GM21381 (cell line): ENCODE data around the gene LPCAT4.
"Not testable (repeated sequence)": the region's sequence is repeated elsewhere in the genome, so short reads cannot be mapped to it uniquely, and the experiment has no call there.

Experiments used
- ATAC-seq: cut with Tn5 transposase; IDR thresholded peaks from one replicate; pipeline ENCODE4 v1.9.1; 2021; ENCODE audit warnings: mild to moderate bottlenecking, moderate library complexity; ENCODE audit not compliant: unreplicated experiment

Gene LPCAT4

GRCh38 chr15:34364041-34364440, 3.0 kb downstream of the LPCAT4 start:
- ATAC-seq, result no peak

GRCh38 chr15:34362047-34362773, 4.8 kb downstream of the LPCAT4 start:
- no peak for ATAC-seq

- no peak for ATAC-seq
These were observed 5.7 kb downstream of the LPCAT4 start for GRCh38 chr15:34361278-34361677.

DNA sequence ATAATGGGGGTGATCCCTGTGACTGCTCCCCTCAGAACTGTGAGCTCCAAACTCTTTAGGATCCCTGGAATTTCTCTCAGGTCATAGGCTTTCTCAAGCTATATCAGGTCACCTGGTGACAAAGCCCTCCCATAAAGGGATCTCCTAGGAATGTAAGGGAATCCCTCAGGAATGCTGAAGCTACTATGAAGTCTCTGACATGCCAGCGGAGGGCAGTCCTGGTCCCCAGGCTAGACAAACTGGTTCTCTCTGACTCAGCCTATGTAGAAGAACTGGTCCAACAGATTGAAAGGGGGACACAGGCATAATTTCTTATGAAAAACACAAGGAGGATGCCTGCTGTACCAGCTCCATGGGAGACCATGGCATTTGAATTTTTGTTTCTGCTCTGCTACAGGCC, 6.7 kb downstream of the LPCAT4 start:
- no peak for ATAC-seq

GRCh38 chr15:34359416-34359815, 7.6 kb downstream of the LPCAT4 start:
- ATAC-seq, result no peak

DNA sequence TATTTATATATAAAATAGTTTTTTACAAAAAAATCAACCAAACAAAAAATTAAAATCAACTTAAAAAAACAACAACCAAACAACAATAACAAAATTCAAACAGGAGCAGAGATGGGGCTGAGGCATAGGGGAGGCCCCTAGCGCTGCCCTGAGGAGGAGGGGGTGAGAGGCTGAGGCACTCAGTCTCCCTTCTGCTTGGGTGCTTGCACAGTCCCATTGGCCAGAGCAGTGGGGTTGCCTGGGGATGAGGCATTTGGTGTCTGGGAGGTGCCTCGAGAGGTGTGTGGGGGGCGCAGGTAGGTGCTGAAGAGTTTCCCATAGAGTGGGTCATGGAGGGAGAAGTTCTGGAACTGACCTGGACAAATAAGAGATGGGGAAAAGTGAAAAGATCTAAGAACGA, 8.0 kb downstream of the LPCAT4 start:
- no peak for ATAC-seq

DNA sequence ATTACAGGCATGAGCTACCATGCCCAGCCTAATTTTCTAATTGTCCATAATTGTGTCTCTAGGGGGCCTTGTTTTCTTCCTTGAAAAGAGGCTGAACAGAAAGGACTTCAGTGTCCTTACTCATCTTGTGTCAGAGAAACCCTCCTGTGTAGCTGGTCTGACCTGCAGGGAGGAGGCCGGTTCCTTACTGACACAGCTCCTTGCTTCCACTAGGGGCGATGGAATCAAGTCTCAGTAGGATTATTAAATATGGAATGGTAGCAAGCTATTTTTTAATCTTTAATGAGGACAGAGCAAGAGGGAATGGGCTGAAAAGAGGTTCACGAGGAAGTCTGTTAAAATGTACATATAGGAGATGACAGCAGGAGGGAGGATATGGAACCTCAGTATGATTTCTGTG, 8.6 kb downstream of the LPCAT4 start:
- ATAC-seq, result no peak

DNA sequence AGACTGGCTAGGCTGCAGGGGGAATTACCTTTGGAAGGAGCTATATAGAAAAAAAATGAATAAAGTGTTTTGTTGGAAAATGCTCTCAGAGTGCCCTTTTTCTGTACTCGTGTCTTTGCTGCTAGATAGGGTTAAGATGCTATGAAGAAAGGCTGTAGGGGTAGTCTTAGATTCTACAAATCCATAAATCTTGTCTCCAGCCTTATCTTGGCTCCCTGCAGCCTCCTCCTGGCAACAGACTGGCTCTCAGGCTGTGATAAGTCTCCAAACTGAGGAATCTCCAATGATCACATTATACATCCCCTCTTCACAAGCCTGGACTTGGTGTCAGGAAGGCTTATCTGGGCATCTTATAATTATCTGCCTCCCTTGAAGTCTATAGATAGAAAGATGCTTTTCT, 9.3 kb downstream of the LPCAT4 start:
- ATAC-seq, result no peak

- no peak for ATAC-seq
These were observed 11.8 kb downstream of the LPCAT4 start for GRCh38 chr15:34355241-34355640.

- no peak for ATAC-seq
These were observed 12.7 kb downstream of the LPCAT4 start for GRCh38 chr15:34354286-34354685.

DNA sequence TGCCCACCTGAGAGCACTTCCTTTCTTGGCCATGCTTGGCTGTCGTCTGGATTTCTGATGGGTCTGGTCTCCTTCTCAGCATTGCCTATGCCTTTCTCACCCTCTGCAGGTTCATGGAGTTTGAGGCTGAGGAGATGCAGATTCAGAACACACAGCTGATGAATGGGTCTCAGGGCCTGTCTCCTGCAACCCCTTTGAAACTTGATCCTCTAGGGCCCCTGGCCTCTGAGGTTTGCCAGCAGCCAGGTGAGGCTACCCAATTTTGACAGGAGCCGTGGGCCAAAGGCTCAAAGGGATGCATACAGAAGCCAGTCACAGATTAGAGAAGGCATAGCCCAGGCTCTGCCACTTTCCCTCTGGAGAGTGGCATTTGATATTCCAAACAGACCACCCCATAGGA, 13.4 kb downstream of the LPCAT4 start:
- ATAC-seq, result no peak

DNA sequence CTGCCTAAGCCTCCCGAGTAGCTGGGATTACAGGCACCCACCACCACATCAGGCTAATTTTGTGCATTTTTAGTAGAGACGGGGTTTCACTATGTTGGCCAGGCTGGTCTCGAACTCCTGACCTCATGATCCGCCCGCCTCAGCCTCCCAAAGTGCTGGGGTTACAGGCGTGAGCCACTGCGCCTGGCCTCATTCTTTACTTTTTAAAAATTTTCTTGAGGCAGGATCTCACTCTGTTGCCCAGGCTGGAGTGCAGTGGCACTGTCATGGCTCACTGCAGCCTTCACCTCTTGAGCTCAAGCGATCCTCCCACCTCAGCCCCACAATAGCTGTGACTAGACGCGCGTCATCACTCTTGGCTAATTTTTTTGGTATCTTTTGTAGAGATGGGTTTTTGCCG, 14.0 kb downstream of the LPCAT4 start:
- not testable (repeated sequence) for ATAC-seq

- ATAC-seq, result no peak
These were observed 17.2 kb downstream of the LPCAT4 start for GRCh38 chr15:34349769-34350168.

DNA sequence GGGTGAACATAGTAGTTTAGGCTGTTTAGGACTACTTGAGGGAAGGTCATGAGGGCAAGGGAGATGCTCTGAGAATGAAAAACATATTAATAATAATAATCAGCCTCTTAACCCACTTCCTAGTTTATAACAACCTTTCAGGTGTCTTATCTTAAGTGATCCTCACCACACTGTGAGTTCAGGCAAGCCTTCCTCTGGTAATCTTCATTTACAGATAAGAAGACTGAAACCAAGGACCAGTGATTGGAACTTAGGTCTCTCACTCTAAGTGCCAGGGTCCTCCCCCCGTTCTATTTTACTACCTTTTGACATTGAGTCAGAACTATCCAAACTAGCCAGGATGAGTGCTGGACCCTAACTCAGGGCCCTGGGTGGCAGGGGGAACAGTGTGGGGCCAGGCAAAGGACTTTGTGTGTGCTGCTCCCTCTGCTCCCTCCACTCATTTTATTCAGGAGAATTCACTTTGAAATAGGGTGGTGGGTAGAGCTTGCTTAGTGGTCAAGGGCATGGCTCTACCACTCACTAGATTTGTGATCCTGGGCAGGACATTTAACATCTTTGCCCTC, 18.2 kb downstream of the LPCAT4 start:
- ATAC-seq, result no peak

DNA sequence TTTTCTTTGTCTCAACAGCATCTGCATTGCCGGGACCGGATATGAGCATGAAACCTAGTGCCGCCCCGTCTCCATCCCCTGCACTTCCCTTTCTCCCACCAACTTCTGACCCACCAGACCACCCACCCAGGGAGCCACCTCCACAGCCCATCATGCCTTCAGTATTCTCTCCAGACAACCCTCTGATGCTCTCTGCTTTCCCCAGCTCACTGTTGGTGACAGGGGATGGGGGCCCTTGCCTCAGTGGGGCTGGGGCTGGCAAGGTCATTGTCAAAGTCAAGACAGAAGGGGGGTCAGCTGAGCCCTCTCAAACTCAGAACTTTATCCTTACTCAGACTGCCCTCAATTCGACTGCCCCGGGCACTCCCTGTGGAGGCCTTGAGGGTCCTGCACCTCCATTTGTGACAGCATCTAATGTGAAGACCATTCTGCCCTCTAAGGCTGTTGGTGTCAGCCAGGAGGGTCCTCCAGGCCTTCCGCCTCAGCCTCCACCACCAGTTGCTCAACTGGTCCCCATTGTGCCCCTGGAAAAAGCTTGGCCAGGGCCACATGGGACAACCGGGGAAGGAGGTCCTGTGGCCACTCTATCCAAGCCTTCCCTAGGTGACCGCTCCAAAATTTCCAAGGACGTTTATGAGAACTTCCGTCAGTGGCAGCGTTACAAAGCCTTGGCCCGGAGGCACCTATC, 18.9 kb downstream of the LPCAT4 start:
- no peak for ATAC-seq

DNA sequence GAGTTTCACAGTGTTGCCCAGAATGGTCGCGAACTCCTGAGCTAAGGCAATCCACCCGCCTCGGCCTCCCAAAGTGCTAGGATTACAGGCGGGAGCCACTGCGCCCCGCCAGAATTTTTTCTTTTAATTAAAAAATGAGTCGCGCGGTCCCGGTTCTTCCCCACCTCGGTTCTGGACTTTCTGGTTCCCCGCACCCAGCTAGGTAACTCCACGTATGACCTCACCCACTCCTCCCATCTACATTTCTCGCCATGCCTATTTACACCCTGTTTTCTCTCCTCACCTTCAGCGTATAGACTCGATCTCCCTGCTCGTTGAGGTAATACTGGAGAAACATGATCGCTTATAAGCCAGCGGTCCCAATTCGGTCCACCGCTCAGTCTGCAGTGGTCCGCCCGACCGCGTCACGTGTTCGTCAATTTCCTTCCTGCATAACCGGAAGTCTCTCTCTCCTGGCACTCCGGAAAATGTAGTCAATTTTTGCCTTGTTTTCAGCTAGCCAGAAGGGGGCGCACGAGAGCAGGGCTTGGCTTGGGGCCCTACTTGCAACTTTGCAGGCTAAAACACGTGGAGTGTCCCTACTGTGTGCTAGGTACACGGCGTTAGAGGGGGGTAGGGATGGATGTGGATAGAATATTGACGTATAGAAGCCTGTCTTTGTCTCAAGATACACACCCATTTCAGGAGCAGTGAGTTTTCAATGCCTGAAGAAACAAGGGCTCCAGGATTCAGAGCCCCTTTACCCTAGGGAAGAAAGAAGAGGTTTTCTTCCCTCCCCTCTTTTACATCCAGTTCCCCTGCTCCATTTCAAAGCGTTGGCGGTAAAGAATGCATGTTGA, 24.0 kb downstream of the LPCAT4 start, which contains the start of the genes NOP10 and NUTM1:
Gene NOP10 (minus strand): TSS at position 400 of the 839 bp plus-strand sequence. CDS start 63 bp downstream, at position 337.
Gene NUTM1 (plus strand): TSS at position 579 of the 839 bp plus-strand sequence. CDS start 382 bp downstream, outside the sequence.
- ATAC-seq, result peak; percentile 86

- ATAC-seq, result not testable (repeated sequence)
These were observed 24.7 kb downstream of the LPCAT4 start for GRCh38 chr15:34342213-34342736.

- ATAC-seq, result no peak
These were observed 25.4 kb downstream of the LPCAT4 start for GRCh38 chr15:34341381-34342212.

- no peak for ATAC-seq
These were observed 27.1 kb downstream of the LPCAT4 start for GRCh38 chr15:34339946-34340345.

DNA sequence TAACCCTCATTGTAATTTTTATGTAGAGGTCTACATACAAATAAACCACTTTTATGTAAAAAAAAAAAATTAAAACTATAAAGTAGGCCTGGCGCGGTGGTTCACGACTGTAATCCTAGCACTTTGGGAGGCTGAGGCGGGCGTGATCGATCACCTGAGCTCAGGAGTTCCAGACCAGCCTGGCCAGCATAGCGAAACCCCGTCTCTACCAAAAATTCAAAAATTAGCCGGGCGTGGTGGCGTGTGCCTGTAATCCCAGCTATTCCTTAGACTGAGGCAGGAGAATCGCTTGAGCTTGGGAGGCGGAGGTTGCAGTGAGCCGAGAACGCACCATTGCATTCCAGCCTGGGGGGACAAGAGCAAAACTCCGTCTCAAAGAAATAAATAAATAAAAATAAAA, 28.6 kb downstream of the LPCAT4 start:
- ATAC-seq, result no peak
